Activated CD8-positive, alpha-beta memory T cell treated with anti-CD3 and anti-CD28 coated beads for 36 hours (primary cell): ENCODE results near the gene SGK1. TPM values are rescaled to one million over a fixed set of nuclear protein-coding genes. Genes with fewer than 3 reads are reported as not detected.
"Not testable (repeated sequence)": the region's sequence is repeated elsewhere in the genome, so short reads cannot be mapped to it uniquely, and the experiment has no call there.

ENCODE experiments used
- CTCF ChIA-PET: fragments of 350-600 bp; sonication (Branson Sonifier 250); formaldehyde crosslinking; loops from one replicate; lab custom pipeline; 2021; ENCODE audit warnings: antibody characterized with exemption; lab: Charles Lee
- POLR2A ChIA-PET: fragments of 350-600 bp; sonication (Branson Sonifier 250); formaldehyde crosslinking; loops from one replicate; lab custom pipeline; 2021; ENCODE audit warnings: antibody characterized with exemption; lab: Charles Lee
- total RNA-seq, 2 experiments: library from RNA; stranded (reverse); gene quantifications; one replicate each; pipeline ENCODE4 v1.2.3, GENCODE V29; 2021

Gene SGK1
- total RNA-seq, 2 experiments from 2014 or later: 55.8 to 60.2 TPM

DNA sequence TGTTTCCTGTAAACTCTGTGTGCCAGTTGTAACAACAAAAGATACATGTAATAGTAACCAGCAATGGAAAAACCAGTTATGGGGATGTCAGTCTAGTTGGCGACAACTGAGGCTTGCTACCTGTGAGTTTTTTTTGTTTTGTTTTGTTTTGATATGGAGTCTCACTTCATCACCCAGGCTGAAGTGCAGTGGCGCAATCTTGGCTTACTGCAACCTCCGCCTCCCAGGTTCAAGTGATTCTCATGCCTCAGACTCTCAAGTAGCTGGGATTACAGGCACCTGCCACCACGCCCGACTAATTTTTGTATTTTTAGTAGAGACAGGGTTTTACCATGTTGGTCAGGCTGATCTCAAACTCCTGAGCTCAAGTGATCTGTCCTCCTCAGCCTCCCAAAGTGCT lies 136.2 kb downstream of the SGK1 start:
- POLR2A ChIA-PET: not testable (repeated sequence)
- CTCF ChIA-PET: interaction anchor here (1.1 kb wide), 1 partner anchor 459 kb away, joined by 4 read pairs; no protein-coding TSS in a partner anchor

DNA sequence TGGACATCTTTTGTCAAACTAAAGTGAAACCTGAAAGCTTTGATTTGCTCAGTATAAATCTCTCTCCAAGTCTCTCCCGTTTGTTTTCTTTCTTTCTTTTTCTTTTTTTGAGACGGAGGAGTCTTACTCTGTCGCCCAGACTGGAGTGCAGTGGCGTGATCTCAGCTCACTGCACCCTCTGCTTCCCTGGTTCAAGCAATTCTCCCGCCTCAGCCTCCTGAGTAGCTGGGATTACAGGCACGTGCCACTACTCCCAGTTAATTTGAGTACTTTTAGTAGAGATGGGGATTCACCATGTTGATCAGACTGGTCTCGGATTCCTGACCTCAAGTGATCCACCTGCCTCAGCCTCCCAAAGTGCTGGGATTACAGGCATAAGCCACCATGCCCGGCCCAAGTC lies 136.7 kb downstream of the SGK1 start:
- CTCF ChIA-PET: interaction anchor here (0.7 to 1.1 kb wide), 2 partner anchors 459 to 758 kb away, joined by 3 to 4 read pairs; no protein-coding TSS in a partner anchor
- POLR2A ChIA-PET: not testable (repeated sequence)

DNA sequence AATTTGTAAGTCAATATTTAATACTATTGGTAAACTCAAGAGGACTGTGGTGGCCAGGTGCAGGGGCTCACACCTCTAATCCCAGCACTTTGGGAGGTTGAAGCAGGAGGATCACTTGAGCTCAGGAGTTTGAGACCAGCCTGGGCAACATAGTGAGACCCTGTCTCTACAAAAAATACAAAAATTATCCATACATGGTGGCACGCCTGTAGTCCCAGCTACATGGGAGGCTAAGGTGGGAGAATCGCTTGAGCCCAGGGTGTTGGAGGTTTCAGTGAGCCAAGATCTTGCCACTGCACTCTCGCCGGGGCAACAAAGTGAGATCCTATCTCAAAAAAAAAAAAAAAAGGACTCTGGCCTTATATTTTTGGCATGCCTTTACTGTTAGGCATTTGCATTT lies 137.4 kb downstream of the SGK1 start:
- CTCF ChIA-PET: interaction anchor here (0.7 kb wide), 1 partner anchor 759 kb away, joined by 3 read pairs; no protein-coding TSS in a partner anchor
- POLR2A ChIA-PET: not testable (repeated sequence)

- ChIA-PET POLR2A (interaction anchor here (0.7 to 1.1 kb wide), 3 partner anchors 61 to 190 kb away, joined by 3 to 13 read pairs (median 8); no protein-coding TSS in a partner anchor), CTCF (interaction anchor here (0.7 to 1.9 kb wide), 10 partner anchors 43 to 463 kb away, joined by 3 to 7 read pairs (median 3); no protein-coding TSS in a partner anchor)
These were observed 139.5 kb downstream of the SGK1 start for GRCh38 chr6:134178161-134179044.

GRCh38 chr6:134177753-134178160 lies 140.2 kb downstream of the SGK1 start:
- ChIA-PET CTCF (interaction anchor here (0.6 to 1.9 kb wide), 9 partner anchors 65 to 463 kb away, joined by 3 to 6 read pairs (median 3); no protein-coding TSS in a partner anchor), POLR2A (interaction anchor here (1.1 kb wide), 1 partner anchor 111 kb away, joined by 3 read pairs; no protein-coding TSS in a partner anchor)

DNA sequence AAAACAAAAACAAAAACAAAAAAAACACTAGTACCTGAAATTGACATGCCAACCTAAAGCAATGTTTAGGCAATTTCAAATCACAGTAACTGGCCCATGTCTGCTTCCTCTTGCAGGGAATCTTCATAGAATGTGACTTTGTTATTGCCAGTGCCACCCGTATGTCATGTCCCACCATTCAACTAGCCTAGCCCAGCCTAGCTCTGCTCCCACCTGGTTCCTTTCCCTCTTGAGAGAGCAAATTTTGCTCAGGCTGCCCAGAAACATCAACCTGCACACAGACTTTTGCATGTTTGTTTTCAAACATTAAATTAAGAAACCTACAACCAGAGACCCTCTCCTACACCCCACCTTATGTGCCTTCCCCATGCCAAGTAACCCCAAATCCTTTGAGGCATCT lies 140.7 kb downstream of the SGK1 start:
- ChIA-PET CTCF (interaction anchor here (0.6 to 1.4 kb wide), 3 partner anchors 365 to 463 kb away, joined by 3 to 4 read pairs (median 3); no protein-coding TSS in a partner anchor), POLR2A (no interaction called here)

GRCh38 chr6:134176264-134176975 lies 141.5 kb downstream of the SGK1 start:
- ChIA-PET CTCF (interaction anchor here (0.5 to 1.4 kb wide), 3 partner anchors 38 to 464 kb away, joined by 3 to 4 read pairs (median 3); no protein-coding TSS in a partner anchor), POLR2A (interaction anchor here (0.6 kb wide), 1 partner anchor 64 kb away, joined by 3 read pairs; no protein-coding TSS in a partner anchor)

DNA sequence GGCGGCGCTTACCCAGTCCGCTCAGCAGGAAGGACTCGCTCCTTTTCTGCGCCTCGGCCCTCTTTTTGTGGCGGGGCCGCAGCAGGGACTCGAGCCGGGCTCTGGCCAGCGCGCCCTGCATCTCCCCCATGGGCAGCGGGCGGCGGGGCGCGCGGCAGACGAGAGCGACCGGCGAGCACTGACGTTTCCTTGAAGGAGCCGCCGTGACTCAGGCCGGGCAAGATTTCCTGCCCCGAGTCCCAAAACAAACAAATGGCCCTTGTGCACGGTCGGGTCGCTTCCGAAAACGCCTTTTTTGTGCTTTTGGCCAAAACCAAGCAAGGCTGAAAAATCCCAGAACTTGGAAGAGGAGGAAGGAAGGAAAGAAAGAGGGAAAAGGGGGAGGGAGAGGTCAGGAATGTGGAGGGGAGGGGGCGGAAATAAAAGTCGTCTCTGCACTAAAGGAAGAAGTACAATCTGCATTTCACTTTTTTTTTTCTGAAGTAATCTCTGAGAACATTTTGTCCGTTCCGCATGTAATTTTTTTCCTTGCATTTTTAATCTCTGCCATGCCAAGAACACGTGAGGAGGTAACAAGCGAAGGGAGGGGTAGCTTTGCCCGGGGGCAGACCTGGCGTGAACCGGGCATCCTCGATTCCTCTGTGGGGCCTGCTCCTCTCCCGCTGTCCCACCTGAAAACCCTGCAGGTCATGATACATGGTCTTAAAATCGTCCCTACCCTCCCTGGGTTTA lies 142.2 kb downstream of the SGK1 start:
- POLR2A ChIA-PET: no interaction called here
- CTCF ChIA-PET: interaction anchor here (0.6 kb wide), 1 partner anchor 200 kb away, joined by 3 read pairs; no protein-coding TSS in a partner anchor

GRCh38 chr6:134174672-134175531 lies 143.0 kb downstream of the SGK1 start:
- POLR2A ChIA-PET: interaction anchor here (0.5 kb wide), 1 partner anchor 466 kb away, joined by 3 read pairs; no protein-coding TSS in a partner anchor
- CTCF ChIA-PET: interaction anchor here (1.2 to 1.6 kb wide), 2 partner anchors 106 to 466 kb away, joined by 3 to 6 read pairs; no protein-coding TSS in a partner anchor

GRCh38 chr6:134173936-134174671 lies 143.8 kb downstream of the SGK1 start:
- POLR2A ChIA-PET: interaction anchor here (0.5 to 0.6 kb wide), 2 partner anchors 263 to 467 kb away, joined by 3 read pairs; no protein-coding TSS in a partner anchor
- CTCF ChIA-PET: interaction anchor here (0.6 to 1.6 kb wide), 8 partner anchors 10 to 766 kb away, joined by 3 to 10 read pairs (median 4); no protein-coding TSS in a partner anchor

- ChIA-PET CTCF (interaction anchor here (0.6 to 1.6 kb wide), 8 partner anchors 9 to 767 kb away, joined by 3 to 10 read pairs (median 4); no protein-coding TSS in a partner anchor), POLR2A (no interaction called here)
These were observed 144.6 kb downstream of the SGK1 start for GRCh38 chr6:134173366-134173725.

DNA sequence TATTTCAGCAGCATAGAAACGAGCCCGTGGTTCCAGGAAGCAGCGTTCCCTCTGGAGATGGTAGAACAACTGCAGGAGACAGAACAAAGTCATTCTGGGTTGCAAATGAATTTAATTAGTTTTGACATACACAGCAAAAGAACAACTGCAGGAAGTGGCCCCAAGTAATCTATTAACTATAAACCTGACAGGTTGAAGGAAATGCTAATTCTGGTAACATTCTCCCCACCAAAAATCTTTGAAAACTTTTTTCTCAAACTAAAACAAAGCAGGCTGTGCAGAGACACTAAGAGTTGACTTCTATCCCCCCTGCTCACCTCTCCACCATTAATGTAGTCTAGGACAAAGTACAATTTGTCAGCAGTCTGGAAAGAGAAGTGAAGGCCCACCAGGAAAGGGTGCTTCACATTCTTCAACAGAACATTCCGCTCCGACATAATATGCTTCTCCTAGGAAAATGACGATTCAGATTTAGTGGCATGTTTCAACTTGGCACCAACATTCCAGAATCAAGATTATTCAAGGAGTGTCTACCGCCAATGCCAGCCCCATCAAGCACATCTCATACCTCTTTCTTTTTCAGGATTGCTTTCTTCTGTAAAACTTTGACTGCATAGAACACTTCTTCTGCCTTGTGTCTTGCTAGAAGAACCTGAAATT lies 145.1 kb downstream of the SGK1 start:
- POLR2A ChIA-PET: no interaction called here
- CTCF ChIA-PET: no interaction called here

DNA sequence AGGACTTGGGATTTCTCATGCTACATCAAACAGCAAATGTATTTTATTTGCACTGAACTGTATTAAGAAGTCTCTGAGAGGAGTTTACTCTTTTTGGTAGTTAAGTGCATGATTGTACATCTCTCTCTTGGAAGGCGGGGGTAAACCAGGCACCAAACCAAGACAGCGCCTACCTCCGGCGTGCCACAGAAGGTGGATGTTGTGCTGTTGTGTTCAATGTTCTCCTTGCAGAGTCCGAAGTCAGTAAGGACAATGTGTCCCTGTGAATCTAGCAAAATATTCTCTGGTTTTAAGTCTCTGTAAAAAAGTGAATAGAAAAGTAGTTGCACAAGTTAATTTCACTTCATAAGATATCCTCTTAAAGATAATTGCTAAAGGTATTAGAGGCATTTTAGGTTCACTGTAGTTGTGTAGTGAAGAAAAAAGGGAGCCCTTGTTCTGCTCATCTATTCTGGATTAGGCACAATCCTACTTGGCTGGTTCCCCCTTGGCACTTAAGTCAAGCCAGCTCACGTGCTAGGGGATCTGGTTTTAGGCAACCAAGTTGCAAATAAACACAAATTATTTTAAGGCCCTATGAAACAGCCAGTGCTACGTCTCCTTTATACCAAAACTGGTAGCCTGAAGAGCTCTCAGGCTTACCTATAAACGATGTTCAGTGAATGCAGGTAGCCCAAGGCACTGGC lies 145.7 kb downstream of the SGK1 start:
- ChIA-PET CTCF (interaction anchor here (0.5 kb wide), 1 partner anchor 9 kb away, joined by 3 read pairs; no protein-coding TSS in a partner anchor), POLR2A (no interaction called here)

GRCh38 chr6:134171517-134171916 lies 146.4 kb downstream of the SGK1 start:
- POLR2A ChIA-PET: no interaction called here
- CTCF ChIA-PET: no interaction called here

DNA sequence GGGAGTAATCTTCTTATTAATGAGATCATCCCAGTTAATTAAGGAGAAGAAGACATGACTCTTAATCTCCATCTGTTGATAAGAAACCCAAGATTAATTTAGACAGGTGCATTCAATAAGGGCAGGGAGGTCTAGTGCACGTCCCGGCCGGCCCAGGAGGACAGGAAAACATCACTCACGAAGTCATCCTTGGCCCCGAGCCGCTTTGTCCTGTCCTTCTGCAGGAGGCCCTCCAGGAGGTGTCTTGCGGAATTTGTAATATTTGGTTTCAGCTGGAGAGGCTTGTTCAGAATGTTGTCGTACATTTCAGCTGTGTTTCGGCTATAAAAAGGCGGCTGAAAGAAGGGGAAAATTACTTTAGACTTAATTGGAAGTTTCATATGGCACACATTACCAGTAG lies 147.1 kb downstream of the SGK1 start:
- POLR2A ChIA-PET: no interaction called here
- CTCF ChIA-PET: interaction anchor here (0.6 kb wide), 1 partner anchor 615 kb away, joined by 3 read pairs; no protein-coding TSS in a partner anchor
